Measurements from ENCODE around the gene WEE2. TPM values are rescaled to one million over a fixed set of nuclear protein-coding genes. Genes with fewer than 3 reads are reported as not detected.

Gene WEE2
- total RNA-seq, 1 experiment from 2014 or later: 0.04 TPM

GRCh38 chr7:141691540-141691939 is 16.6 kb upstream of the WEE2 start:
- peaks cover 35% of the 10 kb centered on the region for H3K4me1 Mint-ChIP-seq
- H3K27me3 Mint-ChIP-seq (ENCODE audit: low read depth): no peaks in the 10 kb centered on the region
- H3K36me3 Mint-ChIP-seq: no peaks in the 10 kb centered on the region
- H3K27ac Mint-ChIP-seq: no peak overlapping the region
- TF ChIP-seq AFF4 (CRISPR knock-in tag; IDR thresholded peaks at IDR 0.05; ENCODE audit: borderline replicate concordance) (no peak), GABPB1 (CRISPR knock-in tag; IDR thresholded peaks at IDR 0.05) (no peak), MXD4 (CRISPR knock-in tag; IDR thresholded peaks at IDR 0.05; ENCODE audit: borderline replicate concordance) (no peak), ZNF219 (CRISPR knock-in tag; IDR thresholded peaks at IDR 0.05; ENCODE audit: borderline replicate concordance) (no peak), ZNF396 (CRISPR knock-in tag; IDR thresholded peaks at IDR 0.05; ENCODE audit: borderline replicate concordance) (no peak), FOXJ3 (CRISPR knock-in tag; IDR thresholded peaks at IDR 0.05; ENCODE audit: borderline replicate concordance) (no peak), PREB (CRISPR knock-in tag; IDR thresholded peaks at IDR 0.05; ENCODE audit: borderline replicate concordance) (no peak)
- ATAC-seq (peak; percentile 55), DNase-seq (ENCODE audit: low spot score) (no peak)
- no peak overlapping the region for H3K4me3 Mint-ChIP-seq
- POLR2A ChIA-PET: no interaction called here
- H3K9me3 Mint-ChIP-seq: no peaks in the 10 kb centered on the region
- CTCF ChIA-PET: interaction anchor here (1.9 kb wide), 1 partner anchor 17 kb away, joined by 5 read pairs; no protein-coding TSS in a partner anchor

GRCh38 chr7:141691961-141692360 is 16.2 kb upstream of the WEE2 start:
- TF ChIP-seq GABPB1 (CRISPR knock-in tag; IDR thresholded peaks at IDR 0.05): no peak
- TF ChIP-seq ZNF671 (CRISPR knock-in tag; IDR thresholded peaks at IDR 0.05): no peak
- no peak for TF ChIP-seq ZNF512 (CRISPR knock-in tag; IDR thresholded peaks at IDR 0.05; ENCODE audit: borderline replicate concordance)
- TF ChIP-seq NFATC4 (CRISPR knock-in tag; IDR thresholded peaks at IDR 0.05): no peak
- TF ChIP-seq MAX (CRISPR knock-in tag; IDR thresholded peaks at IDR 0.05): no peak
- no peak for TF ChIP-seq ZNF396 (CRISPR knock-in tag; IDR thresholded peaks at IDR 0.05; ENCODE audit: borderline replicate concordance)
- TF ChIP-seq ATF3 (CRISPR knock-in tag; conservative IDR thresholded peaks at IDR 0.05): no peak
- TF ChIP-seq ZNF423 (CRISPR knock-in tag; IDR thresholded peaks at IDR 0.05): no peak
- TF ChIP-seq CBFB (CRISPR knock-in tag; IDR thresholded peaks at IDR 0.05; ENCODE audit: low read depth): no peak
- no peak for TF ChIP-seq TCF7 (CRISPR knock-in tag; IDR thresholded peaks at IDR 0.05; ENCODE audit: low read depth)
- TF ChIP-seq MLX (CRISPR knock-in tag; IDR thresholded peaks at IDR 0.05): no peak
- no peak for TF ChIP-seq E2F4 (CRISPR knock-in tag; IDR thresholded peaks at IDR 0.05; ENCODE audit: borderline replicate concordance, low read depth)
- no peak for TF ChIP-seq ZNF263 (CRISPR knock-in tag; IDR thresholded peaks at IDR 0.05; ENCODE audit: low read depth)
- CTCF ChIA-PET: interaction anchor here (1.9 kb wide), 1 partner anchor 17 kb away, joined by 5 read pairs; no protein-coding TSS in a partner anchor
- H3K4me3 Mint-ChIP-seq: no peak overlapping the region
- no peaks in the 10 kb centered on the region for H3K27me3 Mint-ChIP-seq (ENCODE audit: low read depth)
- no peaks in the 10 kb centered on the region for H3K9me3 Mint-ChIP-seq
- DNase-seq (ENCODE audit: low spot score): no peak
- ATAC-seq: no peak
- H3K27ac Mint-ChIP-seq: no peak overlapping the region
- H3K4me1 Mint-ChIP-seq: peaks cover 38% of the 10 kb centered on the region
- POLR2A ChIA-PET: no interaction called here
- H3K36me3 Mint-ChIP-seq: no peaks in the 10 kb centered on the region
